OCI-LY1 (cell line): Measurements from ENCODE around the gene FBXL19.

Experiments used
- CTCF ChIP-seq: fragments of 200-600 bp; sonication (generic), shearing (Covaris generic); IDR thresholded peaks from 2 replicates; pipeline ENCODE4 v1.5.1; 2017; ENCODE audit warnings: mild to moderate bottlenecking, antibody characterized with exemption, low read length, moderate library complexity, mixed read lengths
- EZH2 ChIP-seq: fragments of 200-600 bp; sonication (generic), shearing (Covaris generic); IDR thresholded peaks from 2 replicates; pipeline ENCODE4 v1.8.0; 2017; ENCODE audit warnings: borderline replicate concordance, mixed run types, mild to moderate bottlenecking, antibody characterized with exemption, low read length, moderate library complexity, mixed read lengths

- TF ChIP-seq CTCF (no peak), EZH2 (no peak)
These were observed 46.0 kb downstream of the FBXL19 start for GRCh38 chr16:30969246-30969842.
